ENCODE results near the gene EXOC1.

EXOC1 gene

GRCh38 chr4:55854129-55854528 lies 681 bp downstream of the EXOC1 start:
- DNase-seq, result no peak

GRCh38 chr4:55857586-55857985 lies 4.1 kb downstream of the EXOC1 start:
- no peak for DNase-seq

GRCh38 chr4:55859711-55860110 lies 6.3 kb downstream of the EXOC1 start:
- no peak for DNase-seq

- no peak for DNase-seq
Observed at GRCh38 chr4:55864577-55865223, 11.3 kb downstream of the EXOC1 start.

- no peak for DNase-seq
Observed at GRCh38 chr4:55865228-55865806, 11.9 kb downstream of the EXOC1 start.

- no peak for DNase-seq
Observed at GRCh38 chr4:55866290-55866907, 13.0 kb downstream of the EXOC1 start.

GRCh38 chr4:55866973-55867574 lies 13.6 kb downstream of the EXOC1 start:
- no peak for DNase-seq

- no peak for DNase-seq
Observed at GRCh38 chr4:55868581-55869090, 15.2 kb downstream of the EXOC1 start.

GRCh38 chr4:55871299-55871800 lies 17.9 kb downstream of the EXOC1 start:
- DNase-seq, result no peak

GRCh38 chr4:55874831-55875230 lies 21.4 kb downstream of the EXOC1 start:
- no peak for DNase-seq

GRCh38 chr4:55876387-55876786 lies 22.9 kb downstream of the EXOC1 start:
- DNase-seq, result no peak

GRCh38 chr4:55879224-55879623 lies 25.8 kb downstream of the EXOC1 start:
- DNase-seq, result no peak

- no peak for DNase-seq
Observed at GRCh38 chr4:55880652-55881280, 27.3 kb downstream of the EXOC1 start.

GRCh38 chr4:55884093-55884850 lies 30.8 kb downstream of the EXOC1 start:
- DNase-seq, result no peak

GRCh38 chr4:55884851-55885219 lies 31.4 kb downstream of the EXOC1 start:
- no peak for DNase-seq

- DNase-seq, result no peak
Observed at GRCh38 chr4:55887594-55887993, 34.1 kb downstream of the EXOC1 start.

GRCh38 chr4:55892156-55892555 lies 38.7 kb downstream of the EXOC1 start:
- DNase-seq, result no peak

- no peak for DNase-seq
Observed at GRCh38 chr4:55896622-55897021, 43.2 kb downstream of the EXOC1 start.

GRCh38 chr4:55902677-55903076 lies 49.2 kb downstream of the EXOC1 start:
- DNase-seq, result no peak

GRCh38 chr4:55903577-55903976 lies 50.1 kb downstream of the EXOC1 start:
- DNase-seq, result no peak

GRCh38 chr4:55904576-55904975 lies 51.1 kb downstream of the EXOC1 start:
- DNase-seq, result no peak

- no peak for DNase-seq
Observed at GRCh38 chr4:55906323-55906722, 52.9 kb downstream of the EXOC1 start.

- DNase-seq, result no peak
Observed at GRCh38 chr4:55906989-55907388, 53.5 kb downstream of the EXOC1 start.
